Neural progenitor cell (in vitro differentiated cells): ENCODE results near the gene DGLUCY. TPM values are rescaled to one million over a fixed set of nuclear protein-coding genes. Genes with fewer than 3 reads are reported as not detected.
"Not testable (repeated sequence)": the region's sequence is repeated elsewhere in the genome, so short reads cannot be mapped to it uniquely, and the experiment has no call there.

Experiments used
- DNase-seq: peaks from one replicate; pipeline ENCODE4 v3.0.0-alpha.2; 2016; ENCODE audit warnings: low spot score
- H2AFZ ChIP-seq: fragments of 200-600 bp; sonication (generic); replicated peaks from 2 replicates; pipeline ENCODE4 v1.6.1; 2016; ENCODE audit warnings: antibody characterized with exemption
- H3F3A ChIP-seq: fragments of 200-600 bp; sonication (generic); 2 replicates; pipeline ENCODE4 v1.6.1; 2016; ENCODE audit warnings: antibody characterized with exemption, low read depth
- H3K27ac ChIP-seq: fragments of 200-600 bp; sonication (generic); 2 replicates; pipeline ENCODE4 v1.5.1; 2016; ENCODE audit warnings: mild to moderate bottlenecking
- H3K27me3 ChIP-seq: fragments of 200-600 bp; sonication (generic); 2 replicates; pipeline ENCODE4 v1.6.1; 2016; ENCODE audit warnings: mild to moderate bottlenecking, moderate library complexity
- H3K36me3 ChIP-seq: fragments of 200-600 bp; sonication (generic); 2 replicates; pipeline ENCODE4 v1.5.1; 2016
- H3K4me1 ChIP-seq: fragments of 200-600 bp; sonication (generic); 2 replicates; pipeline ENCODE4 v1.6.1; 2016; ENCODE audit warnings: mixed run types
- H3K4me2 ChIP-seq: fragments of 200-600 bp; sonication (generic); 2 replicates; pipeline ENCODE4 v1.6.1; 2016
- H3K4me3 ChIP-seq: fragments of 200-600 bp; sonication (generic); 2 replicates; pipeline ENCODE4 v1.5.1; 2016
- H3K79me2 ChIP-seq: fragments of 200-600 bp; sonication (generic); 2 replicates; pipeline ENCODE4 v1.6.1; 2016; ENCODE audit warnings: low read depth
- H3K9ac ChIP-seq: fragments of 200-600 bp; sonication (generic); 2 replicates; pipeline ENCODE4 v1.6.1; 2016
- H3K9me3 ChIP-seq: fragments of 200-600 bp; sonication (generic); 2 replicates; pipeline ENCODE4 v1.5.1; 2016; ENCODE audit warnings: low read depth
- H4K20me1 ChIP-seq: fragments of 200-600 bp; sonication (generic); 2 replicates; pipeline ENCODE4 v1.6.1; 2016; ENCODE audit warnings: low read depth
- H3K27ac Mint-ChIP-seq: 3 replicates; pipeline ENCODE4 v1.8.0; 2021; ENCODE audit warnings: mixed read lengths
- H3K27me3 Mint-ChIP-seq: 2 replicates; pipeline ENCODE4 v1.8.0; 2022; ENCODE audit warnings: low read depth, mild to moderate bottlenecking, inconsistent platforms, moderate library complexity, mixed read lengths; ENCODE audit not compliant: insufficient read depth
- H3K36me3 Mint-ChIP-seq: 3 replicates; pipeline ENCODE4 v1.8.0; 2021; ENCODE audit warnings: mixed read lengths
- H3K4me1 Mint-ChIP-seq: 3 replicates; pipeline ENCODE4 v1.8.0; 2021; ENCODE audit warnings: mixed read lengths
- H3K4me3 Mint-ChIP-seq: 3 replicates; pipeline ENCODE4 v1.8.0; 2021; ENCODE audit warnings: mild to moderate bottlenecking, moderate library complexity, mixed read lengths
- H3K9me3 Mint-ChIP-seq: 3 replicates; pipeline ENCODE4 v1.8.0; 2020; ENCODE audit warnings: mixed read lengths
- CTCF ChIP-seq: fragments of 200-600 bp; sonication (generic); IDR thresholded peaks from 2 replicates; pipeline ENCODE4 v1.5.1; 2017; ENCODE audit warnings: antibody characterized with exemption, mild to moderate bottlenecking
- EZH2 ChIP-seq: fragments of 200-600 bp; sonication (generic); IDR thresholded peaks from 2 replicates; pipeline ENCODE4 v1.6.1; 2017; ENCODE audit warnings: antibody characterized with exemption, mild to moderate bottlenecking, moderate library complexity
- EZH2phosphoT487 ChIP-seq: fragments of 200-600 bp; sonication (generic); IDR thresholded peaks from 2 replicates; pipeline ENCODE4 v1.6.1; 2017; ENCODE audit warnings: antibody characterized with exemption
- total RNA-seq: library from RNA; depleted of rRNA; stranded (reverse); fragments of >200 nt; gene quantifications from 2 replicates; pipeline ENCODE4 v1.2.3, GENCODE V29; 2015; ENCODE audit warnings: low replicate concordance

DGLUCY gene
- total RNA-seq, 1 donor from 2014 or later = 17.0 TPM

DNA sequence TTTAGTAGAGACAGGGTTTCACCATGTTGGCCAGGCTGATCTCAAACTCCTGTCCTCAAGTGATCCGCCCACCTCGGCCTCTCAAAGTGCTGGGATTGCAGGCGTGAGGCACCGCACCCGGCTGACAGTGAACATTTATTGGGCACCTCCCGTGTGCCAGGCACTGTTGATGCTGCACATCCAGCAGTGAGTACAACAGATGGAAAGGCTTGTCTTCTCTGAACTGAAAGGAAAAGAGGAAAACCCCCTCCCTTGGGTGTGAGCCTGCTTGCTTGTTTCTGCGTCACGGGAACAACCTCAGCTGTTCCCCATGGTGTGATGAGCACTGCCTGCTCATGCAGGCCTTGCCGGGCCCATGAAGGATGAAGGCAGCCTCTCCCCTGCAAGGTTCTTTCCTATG is 39.5 kb downstream of the DGLUCY start:
- Mint-ChIP-seq H3K4me1 (no peaks in the 10 kb centered on the region), H3K9me3 (no peaks in the 10 kb centered on the region), H3K36me3 (peaks cover 2% of the 10 kb centered on the region), H3K4me3 (no peak overlapping the region), H3K27ac (no peak overlapping the region), H3K27me3 (peaks cover 2% of the 10 kb centered on the region)
- Histone ChIP-seq H3K4me2 (no peak overlapping the region), H2AFZ (no peak overlapping the region), H3K79me2 (no peaks in the 10 kb centered on the region), H3K27ac (no peak overlapping the region), H3K4me1 (no peaks in the 10 kb centered on the region), H3K36me3 (no peaks in the 10 kb centered on the region), H3K4me3 (no peak overlapping the region), H3K9me3 (no peaks in the 10 kb centered on the region), H4K20me1 (no peaks in the 10 kb centered on the region), H3K9ac (no peak overlapping the region), H3F3A (no peaks in the 10 kb centered on the region), H3K27me3 (no peaks in the 10 kb centered on the region)
- TF ChIP-seq EZH2phosphoT487 = no peak
- no peak for DNase-seq

GRCh38 chr14:91154851-91155625 is 41.2 kb downstream of the DGLUCY start:
- no peaks in the 10 kb centered on the region for H3F3A ChIP-seq
- H3K79me2 ChIP-seq = no peaks in the 10 kb centered on the region
- H3K9ac ChIP-seq = no peak overlapping the region
- Mint-ChIP-seq H3K9me3 (no peaks in the 10 kb centered on the region), H3K27me3 (peaks cover 6% of the 10 kb centered on the region), H3K36me3 (peaks cover 6% of the 10 kb centered on the region), H3K27ac (no peak overlapping the region), H3K4me3 (no peak overlapping the region), H3K4me1 (no peaks in the 10 kb centered on the region)
- no peaks in the 10 kb centered on the region for H4K20me1 ChIP-seq
- H3K9me3 ChIP-seq = no peaks in the 10 kb centered on the region
- no peak overlapping the region for H3K4me3 ChIP-seq
- H2AFZ ChIP-seq = no peak overlapping the region
- H3K27me3 ChIP-seq = no peaks in the 10 kb centered on the region
- no peak for DNase-seq
- no peak overlapping the region for H3K27ac ChIP-seq
- H3K4me1 ChIP-seq = no peaks in the 10 kb centered on the region
- no peak overlapping the region for H3K4me2 ChIP-seq
- TF ChIP-seq EZH2 (no peak), EZH2phosphoT487 (no peak), CTCF (no peak)
- H3K36me3 ChIP-seq = no peaks in the 10 kb centered on the region

GRCh38 chr14:91155626-91156089 is 41.8 kb downstream of the DGLUCY start:
- Histone ChIP-seq H3F3A (no peaks in the 10 kb centered on the region), H3K27ac (no peak overlapping the region), H3K4me1 (no peaks in the 10 kb centered on the region), H3K4me2 (no peak overlapping the region), H3K27me3 (no peaks in the 10 kb centered on the region), H3K9ac (no peak overlapping the region), H3K79me2 (no peaks in the 10 kb centered on the region), H3K9me3 (no peaks in the 10 kb centered on the region), H3K4me3 (no peak overlapping the region), H4K20me1 (no peaks in the 10 kb centered on the region), H2AFZ (no peak overlapping the region), H3K36me3 (no peaks in the 10 kb centered on the region)
- DNase-seq = no peak
- H3K4me3 Mint-ChIP-seq = no peak overlapping the region
- TF ChIP-seq EZH2phosphoT487 = no peak
- TF ChIP-seq EZH2 = no peak
- TF ChIP-seq CTCF = no peak
- H3K27ac Mint-ChIP-seq = no peak overlapping the region
- no peaks in the 10 kb centered on the region for H3K9me3 Mint-ChIP-seq
- peaks cover 6% of the 10 kb centered on the region for H3K36me3 Mint-ChIP-seq
- H3K4me1 Mint-ChIP-seq = no peaks in the 10 kb centered on the region
- peaks cover 6% of the 10 kb centered on the region for H3K27me3 Mint-ChIP-seq

- H3F3A ChIP-seq, H3K9ac ChIP-seq, H3K9me3 ChIP-seq, H3K4me3 Mint-ChIP-seq, DNase-seq, H3K9me3 Mint-ChIP-seq, H3K79me2 ChIP-seq, H3K4me2 ChIP-seq, H3K27ac ChIP-seq, H3K4me1 ChIP-seq, H3K27me3 Mint-ChIP-seq, H3K36me3 Mint-ChIP-seq, H3K27ac Mint-ChIP-seq, H3K4me3 ChIP-seq, H4K20me1 ChIP-seq, H2AFZ ChIP-seq, H3K36me3 ChIP-seq, H3K4me1 Mint-ChIP-seq, H3K27me3 ChIP-seq: not testable (repeated sequence)
These were observed 42.3 kb downstream of the DGLUCY start for GRCh38 chr14:91156142-91156666.

DNA sequence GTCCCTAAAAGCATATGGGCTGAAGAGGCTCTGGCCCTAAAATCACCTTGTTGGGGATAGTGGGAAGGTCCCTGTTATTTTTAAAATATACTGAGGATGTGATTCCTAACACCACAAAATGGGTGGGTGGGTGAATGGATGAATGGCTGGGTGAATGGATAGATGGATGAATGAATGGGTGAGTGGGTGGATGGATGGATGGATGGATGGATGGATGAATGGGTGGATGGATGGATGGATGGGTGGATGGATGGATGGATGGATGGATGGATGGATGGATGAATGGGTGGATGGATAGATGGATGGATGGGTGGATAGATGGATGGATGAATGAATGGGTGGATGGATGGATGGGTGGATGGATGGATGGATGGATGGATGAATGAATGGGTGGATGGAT is 43.0 kb downstream of the DGLUCY start:
- H3K27ac Mint-ChIP-seq, H3K4me1 Mint-ChIP-seq, H3K9ac ChIP-seq, H3K27ac ChIP-seq, H3K4me3 ChIP-seq, H4K20me1 ChIP-seq, H3K9me3 Mint-ChIP-seq, H3K27me3 ChIP-seq, H3K36me3 ChIP-seq, H3F3A ChIP-seq, H3K4me1 ChIP-seq, H3K9me3 ChIP-seq, H3K27me3 Mint-ChIP-seq, H3K79me2 ChIP-seq, H3K4me3 Mint-ChIP-seq, H3K4me2 ChIP-seq, H3K36me3 Mint-ChIP-seq, DNase-seq, H2AFZ ChIP-seq: not testable (repeated sequence)
